GM21447 (cell line): Measurements from ENCODE around the gene HOMER1.

Experiments used
- ATAC-seq: cut with Tn5 transposase; IDR thresholded peaks from one replicate; pipeline ENCODE4 v1.9.1; 2021; ENCODE audit not compliant: unreplicated experiment

Gene HOMER1

DNA sequence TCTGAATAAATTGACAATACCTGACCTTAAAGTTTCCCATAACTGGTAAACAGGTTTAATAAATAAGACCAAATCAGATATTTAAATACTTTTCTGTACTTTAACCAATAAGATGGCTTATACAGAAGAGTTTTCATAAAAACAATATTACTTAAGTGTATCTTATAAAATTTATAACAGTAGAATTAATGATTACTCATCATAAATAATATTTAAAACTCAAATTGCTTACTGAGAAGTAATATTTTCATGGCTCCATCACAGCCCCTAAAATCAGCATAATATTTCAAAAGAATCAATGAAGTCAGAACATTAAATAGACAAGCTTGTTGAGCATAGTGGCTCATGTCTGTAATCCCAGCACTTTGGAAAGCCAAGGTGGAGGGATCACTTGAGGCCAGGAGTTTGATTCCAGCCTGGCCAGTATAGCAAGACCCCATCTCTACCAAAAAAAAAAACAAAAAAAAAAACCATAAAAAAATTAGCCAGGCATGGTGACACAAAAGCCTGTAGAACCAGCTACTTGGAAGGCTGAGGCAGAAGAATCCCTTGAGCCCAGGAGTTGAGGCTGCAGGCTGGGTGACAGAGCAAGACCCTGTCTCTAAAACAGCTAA, 23.5 kb downstream of the HOMER1 start:
- no peak for ATAC-seq

- ATAC-seq, result no peak
Observed at GRCh38 chr5:79489773-79490172, 24.2 kb downstream of the HOMER1 start.

DNA sequence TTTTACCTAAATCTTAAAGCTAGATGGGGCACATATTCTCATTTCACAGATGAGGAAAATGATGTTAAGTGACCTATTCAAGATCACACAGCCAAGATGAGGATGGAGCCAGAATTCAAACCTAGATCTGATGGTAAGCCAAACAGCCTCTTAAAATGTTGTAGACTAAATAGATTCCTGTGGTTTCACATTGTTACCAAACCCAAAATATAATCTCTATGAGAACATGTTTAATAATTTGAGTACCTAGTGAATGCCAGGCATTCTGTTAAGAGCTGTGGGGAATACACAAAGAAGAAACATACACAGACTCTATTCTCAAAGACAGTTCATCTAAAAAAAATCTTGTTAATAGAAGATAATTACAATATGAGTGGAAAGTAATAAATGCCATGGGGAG, 25.2 kb downstream of the HOMER1 start:
- no peak for ATAC-seq

DNA sequence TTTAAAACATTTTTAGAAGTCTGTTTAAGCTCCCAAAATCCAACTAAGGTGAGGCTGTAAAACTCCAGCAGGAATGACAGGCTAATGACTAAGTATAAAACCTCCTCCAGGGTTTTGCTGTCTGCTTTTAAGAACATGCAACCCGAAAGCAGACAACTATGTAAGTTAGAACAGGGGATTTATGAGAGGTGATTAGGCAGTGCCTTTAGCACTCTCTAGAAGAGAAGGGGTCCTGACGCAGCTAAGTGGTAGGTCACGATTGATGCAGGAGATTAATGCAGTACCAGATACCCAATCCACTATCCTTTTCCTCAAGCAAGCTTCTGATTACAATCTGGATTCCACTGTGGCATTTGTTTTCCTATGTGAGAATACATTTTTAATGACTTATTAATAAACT, 25.9 kb downstream of the HOMER1 start:
- ATAC-seq, result no peak

- no peak for ATAC-seq
Observed at GRCh38 chr5:79487251-79487650, 26.7 kb downstream of the HOMER1 start.

GRCh38 chr5:79486116-79486515, 27.8 kb downstream of the HOMER1 start:
- ATAC-seq, result no peak

GRCh38 chr5:79484731-79485130, 29.2 kb downstream of the HOMER1 start:
- no peak for ATAC-seq

- ATAC-seq, result no peak
Observed at GRCh38 chr5:79481574-79481973, 32.4 kb downstream of the HOMER1 start.

DNA sequence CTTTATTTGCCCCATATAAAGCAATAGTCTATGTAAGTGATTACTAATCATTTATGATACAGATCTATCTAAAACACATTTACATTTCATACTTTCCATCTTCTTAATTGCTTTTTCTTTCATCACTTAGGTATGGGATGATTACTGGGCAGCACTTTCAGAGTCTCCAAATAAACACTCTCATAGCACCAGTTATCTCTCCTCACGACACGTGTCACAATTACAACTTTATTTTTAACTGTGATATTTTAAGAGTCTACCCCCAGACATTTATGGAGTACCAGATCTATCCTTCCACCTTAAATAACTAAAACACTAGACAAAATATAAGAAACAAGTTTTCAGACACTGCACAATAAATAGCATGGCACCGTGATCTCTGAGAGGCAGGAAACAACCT, 32.9 kb downstream of the HOMER1 start:
- ATAC-seq, result no peak

DNA sequence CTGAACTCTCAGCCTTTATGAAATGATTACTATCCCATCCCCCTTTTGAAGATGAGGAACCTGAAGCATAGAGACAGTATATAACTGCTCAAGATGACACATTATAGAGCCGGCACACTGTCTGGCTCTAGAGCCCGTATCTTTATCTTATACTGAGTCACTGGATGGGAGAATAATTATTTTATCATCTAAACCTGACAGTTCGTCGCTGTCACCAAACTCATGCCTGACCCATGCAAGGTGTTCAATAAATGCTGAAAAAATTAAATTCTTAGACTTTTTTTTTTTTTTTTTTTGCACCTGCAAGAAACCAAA, 38.8 kb downstream of the HOMER1 start:
- no peak for ATAC-seq

GRCh38 chr5:79474367-79475151, 39.4 kb downstream of the HOMER1 start:
- ATAC-seq, result no peak

- ATAC-seq, result no peak
Observed at GRCh38 chr5:79471556-79471955, 42.4 kb downstream of the HOMER1 start.

DNA sequence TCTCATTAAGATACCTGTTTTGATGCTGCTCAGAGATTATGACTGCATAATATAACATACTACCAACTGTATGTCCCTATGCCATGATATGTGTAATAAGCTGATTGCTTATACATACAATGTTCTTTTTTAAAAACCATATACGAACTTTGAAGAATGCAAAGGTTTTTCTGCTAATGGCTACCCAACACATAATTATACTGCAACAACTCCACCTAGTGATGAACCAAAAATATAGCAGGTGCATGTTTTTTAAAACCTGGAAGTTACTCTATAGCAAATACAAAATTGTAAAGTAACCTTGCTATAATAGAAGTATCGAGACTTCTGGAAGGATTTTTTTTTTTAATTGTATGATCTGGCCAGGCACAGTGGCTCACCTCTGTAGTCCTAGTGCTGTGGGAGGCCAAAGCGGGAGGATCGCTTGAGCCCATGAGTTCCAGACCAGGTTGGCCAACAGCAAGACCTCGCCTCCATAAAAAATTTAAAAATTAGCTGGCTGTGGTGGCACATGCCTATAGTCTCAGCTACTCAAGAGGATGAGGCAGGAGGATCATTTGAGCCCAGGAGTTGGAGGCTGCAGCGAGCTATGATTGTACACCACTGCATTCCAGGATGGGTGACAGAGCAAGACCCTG, 49.1 kb downstream of the HOMER1 start:
- ATAC-seq, result no peak

DNA sequence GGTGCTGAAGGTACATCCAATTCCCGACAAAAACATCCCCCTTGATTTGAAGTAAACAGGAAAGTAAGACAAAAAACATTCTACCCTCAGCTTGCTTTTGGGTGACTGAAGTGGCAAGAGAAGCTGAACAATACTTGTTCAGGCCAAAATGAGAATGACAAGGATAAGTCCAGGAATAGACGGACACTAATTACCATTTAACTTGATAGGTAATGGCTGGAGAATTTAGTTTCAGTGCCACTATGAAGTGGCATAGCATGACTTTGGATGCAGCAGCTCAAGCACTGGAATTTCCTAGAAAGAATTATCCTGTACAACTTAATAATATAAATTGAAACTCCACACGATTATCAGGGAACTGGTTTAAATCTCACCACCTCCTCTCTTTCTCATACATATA, 49.7 kb downstream of the HOMER1 start:
- ATAC-seq, result no peak

- no peak for ATAC-seq
Observed at GRCh38 chr5:79459626-79460025, 54.3 kb downstream of the HOMER1 start.

DNA sequence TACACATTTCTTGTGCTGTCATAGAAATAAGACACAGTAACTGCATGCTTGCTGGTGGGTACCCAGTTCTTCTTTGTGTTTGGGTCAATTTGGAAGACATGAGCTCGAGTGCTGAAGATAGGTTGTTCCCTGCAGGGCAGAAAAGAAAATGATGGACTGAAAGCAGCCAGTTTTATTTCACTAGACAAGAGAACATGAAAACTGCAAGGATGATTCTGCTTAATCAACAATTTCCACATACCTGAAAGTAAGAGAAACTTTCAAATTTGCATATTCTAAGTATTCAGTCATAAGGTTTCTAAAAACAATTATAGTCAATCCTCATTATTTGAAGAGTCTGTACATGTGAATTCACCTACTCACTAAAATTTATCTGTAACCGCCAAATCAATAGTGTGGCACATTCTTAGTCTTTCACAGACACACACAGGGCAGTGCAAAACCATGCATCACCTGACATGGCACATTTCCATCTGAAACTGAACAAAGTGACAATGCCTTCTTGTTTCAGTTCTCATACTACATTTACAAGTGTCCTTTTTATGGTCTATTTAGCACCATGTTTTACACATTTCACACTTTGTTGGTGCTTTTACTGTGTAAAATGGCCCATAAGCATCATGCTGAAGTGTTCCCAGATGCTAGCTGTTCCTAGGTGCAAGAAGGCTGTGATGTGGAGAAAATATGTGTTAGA, 56.9 kb downstream of the HOMER1 start:
- ATAC-seq, result peak; percentile 90

DNA sequence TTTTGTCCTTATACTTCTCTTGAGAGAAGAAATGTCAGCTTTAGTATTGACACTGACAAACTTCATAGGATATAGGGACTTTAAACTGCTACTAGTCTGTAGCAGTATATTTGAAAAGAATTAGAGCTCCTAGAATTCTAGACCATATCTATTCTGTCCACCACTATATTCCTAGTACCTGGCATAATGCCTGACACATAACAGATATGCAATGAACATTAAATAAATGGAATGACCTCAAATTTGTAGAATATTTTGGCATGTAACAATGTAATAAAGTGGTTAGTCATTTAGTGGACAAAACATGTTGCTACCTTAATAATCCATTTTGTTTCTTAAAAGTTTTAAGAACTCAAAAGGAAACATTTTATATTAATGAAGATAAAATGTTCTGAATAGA, 57.5 kb downstream of the HOMER1 start:
- no peak for ATAC-seq

DNA sequence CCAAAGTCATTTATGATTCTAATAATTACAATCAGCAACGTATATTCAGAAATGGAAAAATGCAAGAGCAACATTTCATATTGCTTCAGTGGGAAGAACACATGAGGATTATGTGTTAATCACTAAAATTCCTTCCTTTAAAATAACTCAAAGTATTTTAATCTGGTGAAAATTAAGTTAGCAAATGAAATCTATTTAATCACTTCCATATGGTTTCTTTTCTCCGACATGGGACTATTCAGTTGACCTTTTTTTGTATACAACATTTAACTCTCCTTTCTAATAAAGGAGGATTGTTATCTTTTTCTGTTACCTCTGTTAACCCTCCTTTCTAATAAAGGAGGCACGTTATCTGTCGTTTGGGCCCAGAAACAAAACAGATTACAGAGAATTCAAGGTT, 59.9 kb downstream of the HOMER1 start:
- ATAC-seq, result no peak

DNA sequence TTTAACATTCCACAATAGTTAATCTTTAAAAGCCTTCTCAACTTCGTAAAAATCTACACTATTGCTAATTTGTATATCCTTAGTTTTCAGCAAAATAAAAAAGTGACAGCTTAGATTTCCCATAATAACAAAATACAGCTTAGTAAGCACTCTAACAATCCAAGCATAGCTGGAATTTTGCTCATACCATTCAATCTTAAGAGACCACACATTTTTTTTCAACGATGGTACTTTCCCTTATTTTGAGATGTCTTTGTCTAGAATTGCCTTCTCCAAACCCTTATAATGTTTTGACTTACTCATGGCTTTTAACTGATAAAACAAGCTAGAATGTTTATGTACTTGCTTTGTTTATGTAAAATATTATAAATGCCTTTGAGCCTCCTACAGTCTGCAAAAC, 65.6 kb downstream of the HOMER1 start:
- no peak for ATAC-seq

GRCh38 chr5:79436821-79437220, 77.1 kb downstream of the HOMER1 start:
- no peak for ATAC-seq

DNA sequence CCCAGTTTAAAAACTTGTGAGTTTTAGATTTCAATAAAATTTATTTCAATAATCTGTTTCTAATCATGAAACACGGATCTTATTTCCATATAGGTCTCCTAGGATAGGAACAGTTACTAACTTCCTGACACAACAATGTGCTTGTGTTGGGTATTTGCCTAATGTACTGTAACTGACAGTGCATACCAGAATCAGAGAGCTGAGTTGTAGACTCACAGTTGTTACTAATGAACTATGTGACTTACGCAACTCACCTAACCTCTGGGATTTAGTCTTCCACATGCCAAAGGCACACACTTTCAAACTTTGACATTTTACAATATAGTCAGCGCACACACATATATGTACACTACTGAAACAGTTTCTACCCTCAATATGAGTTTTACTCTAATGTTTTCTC, 77.7 kb downstream of the HOMER1 start:
- no peak for ATAC-seq

DNA sequence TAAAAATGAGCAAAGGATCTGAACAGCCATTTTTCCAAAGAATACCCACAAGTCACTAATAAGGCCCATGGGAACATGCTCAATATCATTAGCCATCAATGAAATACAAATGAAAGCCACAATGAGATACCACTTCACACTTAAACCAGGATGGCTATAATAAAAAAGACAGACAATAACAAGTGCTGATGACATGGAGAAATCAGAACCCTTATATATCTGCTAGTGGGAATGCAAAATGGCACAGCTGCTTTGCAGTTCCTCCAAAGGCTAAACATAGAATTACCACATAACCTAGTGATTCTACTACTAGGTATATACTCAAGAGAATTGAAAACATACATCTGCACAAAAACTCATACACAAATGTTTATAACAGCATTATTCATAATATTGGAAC, 83.7 kb downstream of the HOMER1 start:
- no peak for ATAC-seq
